ENCODE measurements around the gene RPH3AL. TPM values are rescaled to one million over a fixed set of nuclear protein-coding genes. Genes with fewer than 3 reads are reported as not detected.
"Not testable (repeated sequence)": the region's sequence is repeated elsewhere in the genome, so short reads cannot be mapped to it uniquely, and the experiment has no call there.

RPH3AL gene
- total RNA-seq, 1 donor from 2014 or later: 45.6 TPM

- DNase-seq (ENCODE audit: low spot score): no peak
These were observed 172.0 kb downstream of the RPH3AL start for GRCh38 chr17:180381-181244.

GRCh38 chr17:179781-180380 lies 172.7 kb downstream of the RPH3AL start:
- DNase-seq (ENCODE audit: low spot score): no peak

DNA sequence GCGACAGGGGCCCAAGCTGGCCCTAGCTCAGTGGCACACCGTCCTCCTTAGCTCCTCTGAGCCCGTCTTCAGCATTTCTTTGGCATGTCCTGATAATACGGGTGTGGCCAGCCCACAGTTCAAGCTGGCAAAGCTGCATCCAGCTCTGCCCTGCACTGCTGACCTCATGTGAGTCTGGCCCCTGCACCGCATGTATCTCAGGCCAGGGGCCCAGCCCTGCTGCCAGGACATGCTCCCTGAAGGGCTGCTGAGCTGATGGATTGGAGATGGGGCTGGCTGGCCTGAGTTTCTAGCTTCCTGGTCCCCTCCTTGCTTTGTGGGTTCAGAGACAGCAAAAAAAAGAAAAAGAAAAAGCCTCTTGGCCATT lies 173.6 kb downstream of the RPH3AL start:
- DNase-seq (ENCODE audit: low spot score): no peak

DNA sequence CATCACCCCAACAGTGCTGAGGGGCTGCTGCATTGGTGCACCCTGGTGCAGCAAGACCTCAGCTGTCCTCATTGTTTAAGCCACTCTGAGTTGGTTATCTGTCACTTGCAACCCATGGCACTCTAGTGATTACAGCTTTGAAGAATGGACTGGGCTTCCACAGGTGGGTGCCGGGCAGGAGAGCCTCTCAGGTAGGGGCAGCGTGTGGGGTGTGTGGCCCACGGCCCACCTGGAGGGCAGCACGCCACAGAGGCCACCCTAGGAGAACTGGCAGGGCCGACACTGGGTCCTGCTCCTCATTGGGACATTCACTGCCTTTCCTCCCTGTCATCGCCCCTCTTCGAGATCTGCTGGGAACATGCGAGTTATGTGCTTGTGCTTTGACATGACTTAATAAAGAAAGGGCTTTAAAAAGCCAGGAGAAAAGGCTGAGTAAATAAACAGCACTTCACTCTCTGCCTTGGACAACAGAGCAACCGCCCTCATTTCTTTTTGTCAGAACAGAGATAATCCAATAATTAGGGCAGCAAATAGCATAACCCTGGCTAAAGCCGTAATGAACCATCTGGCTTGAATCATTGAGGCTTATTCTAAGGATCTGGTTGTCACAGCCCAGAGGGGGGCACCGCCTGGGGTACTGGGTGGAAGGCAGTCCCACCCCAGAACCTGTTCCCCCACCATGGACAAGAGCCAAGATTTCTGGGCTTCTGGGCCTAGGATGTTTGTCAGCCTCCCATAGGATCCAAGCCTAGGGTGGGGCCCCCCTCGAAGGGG lies 174.1 kb downstream of the RPH3AL start:
- no peak for DNase-seq (ENCODE audit: low spot score)

GRCh38 chr17:177762-178161 lies 174.8 kb downstream of the RPH3AL start:
- DNase-seq (ENCODE audit: low spot score): no peak

GRCh38 chr17:177155-177554 lies 175.5 kb downstream of the RPH3AL start:
- no peak for DNase-seq (ENCODE audit: low spot score)

- DNase-seq (ENCODE audit: low spot score): no peak
These were observed 179.3 kb downstream of the RPH3AL start for GRCh38 chr17:173166-173911.

GRCh38 chr17:172401-172800 lies 180.2 kb downstream of the RPH3AL start:
- no peak for DNase-seq (ENCODE audit: low spot score)

- no peak for DNase-seq (ENCODE audit: low spot score)
These were observed 180.7 kb downstream of the RPH3AL start for GRCh38 chr17:171871-172270.

GRCh38 chr17:170130-170670 lies 182.4 kb downstream of the RPH3AL start:
- no peak for DNase-seq (ENCODE audit: low spot score)

GRCh38 chr17:168614-169013 lies 184.0 kb downstream of the RPH3AL start:
- DNase-seq (ENCODE audit: low spot score): not testable (repeated sequence)

GRCh38 chr17:165939-166338 lies 186.7 kb downstream of the RPH3AL start:
- DNase-seq (ENCODE audit: low spot score): no peak

- no peak for DNase-seq (ENCODE audit: low spot score)
These were observed 188.0 kb downstream of the RPH3AL start for GRCh38 chr17:164303-165235.

GRCh38 chr17:163514-164098 lies 189.0 kb downstream of the RPH3AL start:
- no peak for DNase-seq (ENCODE audit: low spot score)

GRCh38 chr17:162689-163088 lies 189.9 kb downstream of the RPH3AL start:
- no peak for DNase-seq (ENCODE audit: low spot score)

Other genes starting within 250 kb of the RPH3AL start
- not detected for gene SCGB1C2, start 215.2 kb downstream of the RPH3AL start, total RNA-seq
- 23.5 TPM for gene DOC2B, start 171.2 kb downstream of the RPH3AL start, total RNA-seq
- gene RFLNB, start 93.1 kb upstream of the RPH3AL start, total RNA-seq: 13.2 TPM

Measured in ureter (tissue), 1 donor.